ENCODE data around the gene SLC22A8. TPM values are rescaled to one million over a fixed set of nuclear protein-coding genes. Genes with fewer than 3 reads are reported as not detected.
"Not testable (repeated sequence)": the region's sequence is repeated elsewhere in the genome, so short reads cannot be mapped to it uniquely, and the experiment has no call there.

SLC22A8 gene
- total RNA-seq, 2 experiments from 2014 or later: not detected

DNA sequence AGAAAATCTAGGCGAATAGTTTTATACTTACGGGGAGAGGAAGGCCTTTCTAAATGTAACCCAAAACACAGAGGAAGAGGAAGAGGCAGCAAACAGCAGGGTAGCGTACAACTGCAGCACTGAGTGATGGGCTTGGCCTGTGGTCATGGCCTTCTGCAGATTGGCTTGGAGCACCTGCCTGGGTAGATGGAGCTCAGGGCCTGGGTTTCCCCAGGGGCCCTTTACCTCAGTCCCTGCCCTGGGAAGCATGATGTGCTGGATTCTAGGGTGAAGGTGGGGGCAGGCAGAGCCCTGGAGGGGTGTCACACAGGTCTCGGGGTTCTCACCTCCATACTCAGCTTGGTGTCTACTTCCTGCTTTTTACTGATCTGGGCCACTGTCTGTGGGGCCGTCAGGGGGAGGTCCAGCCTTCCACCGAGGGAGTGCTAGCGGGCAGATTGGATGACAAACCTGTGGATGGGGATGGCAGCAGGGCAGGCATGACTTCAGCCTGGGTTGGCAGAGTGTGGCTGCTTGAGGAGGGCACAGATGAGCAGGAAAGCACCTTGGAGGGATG, 66.8 kb downstream of the SLC22A8 start:
- ChIA-PET CTCF (interaction anchor here (1.0 kb wide), 1 partner anchor 26 kb away, joined by 3 read pairs; no protein-coding TSS in a partner anchor), POLR2A (no interaction called here)

DNA sequence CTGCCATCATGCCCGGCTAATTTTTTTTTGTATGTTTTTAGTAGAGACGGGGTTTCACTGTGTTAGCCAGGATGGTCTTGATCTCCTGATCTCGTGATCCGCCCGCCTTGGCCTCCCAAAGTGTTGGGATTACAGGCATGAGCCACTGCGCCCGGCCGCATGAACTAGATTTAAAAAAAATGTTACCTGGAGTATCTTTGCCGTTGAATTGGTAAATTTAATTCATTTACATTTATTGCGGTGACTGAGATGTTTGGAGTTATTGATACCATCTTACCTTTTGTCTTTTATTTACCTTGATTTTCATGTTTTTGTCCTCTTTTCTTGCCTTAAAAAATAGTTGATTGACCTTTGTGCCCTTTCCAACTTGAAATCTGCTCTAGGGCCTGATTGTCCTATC, 70.1 kb downstream of the SLC22A8 start:
- POLR2A ChIA-PET: not testable (repeated sequence)
- CTCF ChIA-PET: interaction anchor here (1.0 kb wide), 1 partner anchor 10 kb away, joined by 3 read pairs; no protein-coding TSS in a partner anchor

Other genes with a start within 250 kb of the SLC22A8 start
- gene TAF6L, start 244.4 kb downstream of the SLC22A8 start, total RNA-seq: 10 to 100 TPM; 17.5 to 18.6 TPM
- gene TMEM179B, start 228.4 kb downstream of the SLC22A8 start, total RNA-seq: 10 to 100 TPM; 36.1 to 42.7 TPM
- 10 to 100 TPM; 12.4 to 13.1 TPM for gene TMEM223, start 223.8 kb downstream of the SLC22A8 start, total RNA-seq
- 10 to 100 TPM; 93.1 to 95.4 TPM for gene NXF1, start 210.4 kb downstream of the SLC22A8 start, total RNA-seq
- 10 to 100 TPM; 24.9 to 27.0 TPM for gene STX5, start 183.8 kb downstream of the SLC22A8 start, total RNA-seq
- gene TEX54, start 183.0 kb downstream of the SLC22A8 start, total RNA-seq: 1 to 10 TPM in 1 of 2 experiments, not detected in 1; 1.4 TPM
- 100 to 1,000 TPM; 122 to 124 TPM for gene WDR74, start 176.3 kb downstream of the SLC22A8 start, total RNA-seq
- 100 to 1,000 TPM; 443 to 455 TPM for gene SLC3A2, start 134.9 kb downstream of the SLC22A8 start, total RNA-seq
- gene CHRM1, start 94.5 kb downstream of the SLC22A8 start, total RNA-seq: not detected
- not detected for gene SLC22A6, start 30.9 kb downstream of the SLC22A8 start, total RNA-seq
- not detected for gene SLC22A24, start 128.4 kb upstream of the SLC22A8 start, total RNA-seq
- not detected for gene SLC22A25, start 227.8 kb upstream of the SLC22A8 start, total RNA-seq

Data from activated CD8-positive, alpha-beta memory T cell treated with anti-CD3 and anti-CD28 coated beads for 36 hours (primary cell).